ENCODE results near the gene AGPS. TPM values are rescaled to one million over a fixed set of nuclear protein-coding genes. Genes with fewer than 3 reads are reported as not detected.

The AGPS gene
- total and polyA plus RNA-seq, 2 of the 13 experiments (the other 11 are each of a cell fraction or from before 2014, with no cell fraction given) = 39.4 to 99.0 TPM

DNA sequence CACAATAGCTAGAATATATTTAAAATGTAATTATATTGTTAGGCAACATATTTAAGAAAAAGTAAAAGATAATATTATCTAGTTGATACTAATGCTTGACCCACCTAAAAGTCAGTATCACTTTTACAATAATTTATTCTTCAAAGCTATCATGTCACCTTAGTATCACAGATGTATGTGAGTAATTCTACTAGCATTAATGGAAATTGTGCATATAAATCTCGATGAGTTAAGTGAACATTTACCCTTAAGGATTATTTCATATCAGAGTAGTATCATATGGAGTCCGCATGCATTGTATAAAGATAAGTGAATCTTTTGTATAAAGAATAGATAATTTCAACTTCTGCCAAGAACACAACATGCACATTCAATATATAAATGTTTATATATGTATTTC, 103.4 kb downstream of the AGPS start:
- Histone ChIP-seq H3K4me3 (replicated peaks in 1 of 3; ENCODE audit: insufficient read depth in 1 of 3, low read depth in 2 of 3, low read length in 3 of 3) (no peak overlapping the region), H3K4me2 (ENCODE audit: low read depth, low read length) (no peak overlapping the region), H3K4me1 (ENCODE audit: insufficient read depth, low read length) (no peaks in the 10 kb centered on the region), H3K27ac (ENCODE audit: extremely low read length, insufficient read depth, low read length) (no peak overlapping the region), H3K27me3 (ENCODE audit: control insufficient read depth in 1 of 2, insufficient read depth in 2 of 2, low read length in 2 of 2) (no peaks in the 10 kb centered on the region), H3K79me2 (ENCODE audit: insufficient read depth, low read length) (no peaks in the 10 kb centered on the region), H2AFZ (ENCODE audit: low read length) (no peak overlapping the region), H4K20me1 (ENCODE audit: insufficient read depth, low read length) (no peaks in the 10 kb centered on the region), H3K36me3 (replicated peaks in 1 of 2; ENCODE audit: control insufficient read depth in 1 of 2, insufficient read depth in 2 of 2, low read length in 2 of 2) (peaks cover 16 to 58% of the 10 kb centered on the region in 2 experiments), H3K9ac (ENCODE audit: insufficient read depth, low read depth, low read length) (no peak overlapping the region), H3K9me3 (ENCODE audit: low read length) (no peaks in the 10 kb centered on the region)
- DNase-seq (ENCODE audit: low spot score) (no peak), ATAC-seq (no peak), FAIRE-seq (no peak)
- in situ Hi-C loops (cut with HindIII; ENCODE audit: extremely low pct_ligation_motif_present, low pct_unique_long_range_greater_than_20kb) = loop anchor here (10.0 kb wide), 1 partner anchor 109 kb away; no protein-coding TSS in a partner anchor
- BruUV-seq (replicated peaks) = no TSS peak
- intact Hi-C loops (cut with micrococcal nuclease; ENCODE audit: unreplicated experiment) = no loop called here
- TF ChIP-seq, protein P1, sequence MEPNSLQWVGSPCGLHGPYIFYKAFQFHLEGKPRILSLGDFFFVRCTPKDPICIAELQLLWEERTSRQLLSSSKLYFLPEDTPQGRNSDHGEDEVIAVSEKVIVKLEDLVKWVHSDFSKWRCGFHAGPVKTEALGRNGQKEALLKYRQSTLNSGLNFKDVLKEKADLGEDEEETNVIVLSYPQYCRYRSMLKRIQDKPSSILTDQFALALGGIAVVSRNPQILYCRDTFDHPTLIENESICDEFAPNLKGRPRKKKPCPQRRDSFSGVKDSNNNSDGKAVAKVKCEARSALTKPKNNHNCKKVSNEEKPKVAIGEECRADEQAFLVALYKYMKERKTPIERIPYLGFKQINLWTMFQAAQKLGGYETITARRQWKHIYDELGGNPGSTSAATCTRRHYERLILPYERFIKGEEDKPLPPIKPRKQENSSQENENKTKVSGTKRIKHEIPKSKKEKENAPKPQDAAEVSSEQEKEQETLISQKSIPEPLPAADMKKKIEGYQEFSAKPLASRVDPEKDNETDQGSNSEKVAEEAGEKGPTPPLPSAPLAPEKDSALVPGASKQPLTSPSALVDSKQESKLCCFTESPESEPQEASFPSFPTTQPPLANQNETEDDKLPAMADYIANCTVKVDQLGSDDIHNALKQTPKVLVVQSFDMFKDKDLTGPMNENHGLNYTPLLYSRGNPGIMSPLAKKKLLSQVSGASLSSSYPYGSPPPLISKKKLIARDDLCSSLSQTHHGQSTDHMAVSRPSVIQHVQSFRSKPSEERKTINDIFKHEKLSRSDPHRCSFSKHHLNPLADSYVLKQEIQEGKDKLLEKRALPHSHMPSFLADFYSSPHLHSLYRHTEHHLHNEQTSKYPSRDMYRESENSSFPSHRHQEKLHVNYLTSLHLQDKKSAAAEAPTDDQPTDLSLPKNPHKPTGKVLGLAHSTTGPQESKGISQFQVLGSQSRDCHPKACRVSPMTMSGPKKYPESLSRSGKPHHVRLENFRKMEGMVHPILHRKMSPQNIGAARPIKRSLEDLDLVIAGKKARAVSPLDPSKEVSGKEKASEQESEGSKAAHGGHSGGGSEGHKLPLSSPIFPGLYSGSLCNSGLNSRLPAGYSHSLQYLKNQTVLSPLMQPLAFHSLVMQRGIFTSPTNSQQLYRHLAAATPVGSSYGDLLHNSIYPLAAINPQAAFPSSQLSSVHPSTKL (CRISPR knock-in tag; IDR thresholded peaks at IDR 0.05) = no peak
- TF ChIP-seq ZSCAN9 (CRISPR knock-in tag; IDR thresholded peaks at IDR 0.05; ENCODE audit: borderline replicate concordance) = no peak
- ChIA-PET POLR2A (no interaction called here), CTCF (ENCODE audit: low intra/inter-chr PET ratio, low total read pairs) (no interaction called here)
- 96% methylated on average over 2 of the region's 2 CpGs for WGBS (ENCODE audit: low lambda C conversion rate)

DNA sequence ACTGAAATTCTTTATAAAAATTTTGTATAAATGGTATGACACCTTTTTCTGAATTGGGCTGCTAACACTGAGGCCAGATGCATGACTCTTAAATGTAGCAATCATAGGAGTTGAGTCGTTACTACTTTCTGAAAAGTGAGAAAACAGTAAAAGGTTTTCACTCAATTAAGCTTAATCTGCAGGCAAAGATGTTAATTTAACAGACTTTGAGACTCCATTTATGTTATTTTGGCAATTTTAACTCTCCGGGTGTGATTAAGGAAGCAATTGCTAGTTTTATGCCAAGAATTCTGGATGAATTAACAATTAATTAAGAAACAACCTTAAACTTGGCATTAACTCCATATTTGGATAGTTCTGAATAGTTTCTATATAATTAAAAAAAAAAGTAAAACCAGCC, 104.3 kb downstream of the AGPS start:
- WGBS (ENCODE audit: low lambda C conversion rate) = 98% methylated on average over 2 of the region's 2 CpGs
- H3K4me1 ChIP-seq (ENCODE audit: insufficient read depth, low read length) = no peaks in the 10 kb centered on the region
- H3K27me3 ChIP-seq (ENCODE audit: control insufficient read depth in 1 of 2, insufficient read depth in 2 of 2, low read length in 2 of 2) = no peaks in the 10 kb centered on the region
- intact Hi-C loops (cut with micrococcal nuclease; ENCODE audit: unreplicated experiment) (no loop called here), in situ Hi-C loops (cut with HindIII; ENCODE audit: extremely low pct_ligation_motif_present, low pct_unique_long_range_greater_than_20kb) (loop anchor here (10.0 kb wide), 1 partner anchor 108 kb away; no protein-coding TSS in a partner anchor)
- ATAC-seq (no peak), FAIRE-seq (no peak), DNase-seq (ENCODE audit: low spot score) (no peak)
- no peak overlapping the region for H3K4me3 ChIP-seq (replicated peaks in 1 of 3; ENCODE audit: insufficient read depth in 1 of 3, low read depth in 2 of 3, low read length in 3 of 3)
- H3K9me3 ChIP-seq (ENCODE audit: low read length) = no peaks in the 10 kb centered on the region
- POLR2A ChIA-PET = no interaction called here
- BruUV-seq (replicated peaks) = no TSS peak
- H3K36me3 ChIP-seq (replicated peaks in 1 of 2; ENCODE audit: control insufficient read depth in 1 of 2, insufficient read depth in 2 of 2, low read length in 2 of 2) = peaks cover 15 to 57% of the 10 kb centered on the region in 2 experiments
- no peak overlapping the region for H3K27ac ChIP-seq (ENCODE audit: extremely low read length, insufficient read depth, low read length)
- no peak overlapping the region for H2AFZ ChIP-seq (ENCODE audit: low read length)
- H4K20me1 ChIP-seq (ENCODE audit: insufficient read depth, low read length) = no peaks in the 10 kb centered on the region
- CTCF ChIA-PET (ENCODE audit: low intra/inter-chr PET ratio, low total read pairs) = no interaction called here
- no peak overlapping the region for H3K9ac ChIP-seq (ENCODE audit: insufficient read depth, low read depth, low read length)
- H3K79me2 ChIP-seq (ENCODE audit: insufficient read depth, low read length) = no peaks in the 10 kb centered on the region
- H3K4me2 ChIP-seq (ENCODE audit: low read depth, low read length) = no peak overlapping the region
- TF ChIP-seq, protein P2, sequence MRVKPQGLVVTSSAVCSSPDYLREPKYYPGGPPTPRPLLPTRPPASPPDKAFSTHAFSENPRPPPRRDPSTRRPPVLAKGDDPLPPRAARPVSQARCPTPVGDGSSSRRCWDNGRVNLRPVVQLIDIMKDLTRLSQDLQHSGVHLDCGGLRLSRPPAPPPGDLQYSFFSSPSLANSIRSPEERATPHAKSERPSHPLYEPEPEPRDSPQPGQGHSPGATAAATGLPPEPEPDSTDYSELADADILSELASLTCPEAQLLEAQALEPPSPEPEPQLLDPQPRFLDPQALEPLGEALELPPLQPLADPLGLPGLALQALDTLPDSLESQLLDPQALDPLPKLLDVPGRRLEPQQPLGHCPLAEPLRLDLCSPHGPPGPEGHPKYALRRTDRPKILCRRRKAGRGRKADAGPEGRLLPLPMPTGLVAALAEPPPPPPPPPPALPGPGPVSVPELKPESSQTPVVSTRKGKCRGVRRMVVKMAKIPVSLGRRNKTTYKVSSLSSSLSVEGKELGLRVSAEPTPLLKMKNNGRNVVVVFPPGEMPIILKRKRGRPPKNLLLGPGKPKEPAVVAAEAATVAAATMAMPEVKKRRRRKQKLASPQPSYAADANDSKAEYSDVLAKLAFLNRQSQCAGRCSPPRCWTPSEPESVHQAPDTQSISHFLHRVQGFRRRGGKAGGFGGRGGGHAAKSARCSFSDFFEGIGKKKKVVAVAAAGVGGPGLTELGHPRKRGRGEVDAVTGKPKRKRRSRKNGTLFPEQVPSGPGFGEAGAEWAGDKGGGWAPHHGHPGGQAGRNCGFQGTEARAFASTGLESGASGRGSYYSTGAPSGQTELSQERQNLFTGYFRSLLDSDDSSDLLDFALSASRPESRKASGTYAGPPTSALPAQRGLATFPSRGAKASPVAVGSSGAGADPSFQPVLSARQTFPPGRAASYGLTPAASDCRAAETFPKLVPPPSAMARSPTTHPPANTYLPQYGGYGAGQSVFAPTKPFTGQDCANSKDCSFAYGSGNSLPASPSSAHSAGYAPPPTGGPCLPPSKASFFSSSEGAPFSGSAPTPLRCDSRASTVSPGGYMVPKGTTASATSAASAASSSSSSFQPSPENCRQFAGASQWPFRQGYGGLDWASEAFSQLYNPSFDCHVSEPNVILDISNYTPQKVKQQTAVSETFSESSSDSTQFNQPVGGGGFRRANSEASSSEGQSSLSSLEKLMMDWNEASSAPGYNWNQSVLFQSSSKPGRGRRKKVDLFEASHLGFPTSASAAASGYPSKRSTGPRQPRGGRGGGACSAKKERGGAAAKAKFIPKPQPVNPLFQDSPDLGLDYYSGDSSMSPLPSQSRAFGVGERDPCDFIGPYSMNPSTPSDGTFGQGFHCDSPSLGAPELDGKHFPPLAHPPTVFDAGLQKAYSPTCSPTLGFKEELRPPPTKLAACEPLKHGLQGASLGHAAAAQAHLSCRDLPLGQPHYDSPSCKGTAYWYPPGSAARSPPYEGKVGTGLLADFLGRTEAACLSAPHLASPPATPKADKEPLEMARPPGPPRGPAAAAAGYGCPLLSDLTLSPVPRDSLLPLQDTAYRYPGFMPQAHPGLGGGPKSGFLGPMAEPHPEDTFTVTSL (CRISPR knock-in tag; IDR thresholded peaks at IDR 0.05; ENCODE audit: borderline replicate concordance) = no peak
- TF ChIP-seq, protein P3, sequence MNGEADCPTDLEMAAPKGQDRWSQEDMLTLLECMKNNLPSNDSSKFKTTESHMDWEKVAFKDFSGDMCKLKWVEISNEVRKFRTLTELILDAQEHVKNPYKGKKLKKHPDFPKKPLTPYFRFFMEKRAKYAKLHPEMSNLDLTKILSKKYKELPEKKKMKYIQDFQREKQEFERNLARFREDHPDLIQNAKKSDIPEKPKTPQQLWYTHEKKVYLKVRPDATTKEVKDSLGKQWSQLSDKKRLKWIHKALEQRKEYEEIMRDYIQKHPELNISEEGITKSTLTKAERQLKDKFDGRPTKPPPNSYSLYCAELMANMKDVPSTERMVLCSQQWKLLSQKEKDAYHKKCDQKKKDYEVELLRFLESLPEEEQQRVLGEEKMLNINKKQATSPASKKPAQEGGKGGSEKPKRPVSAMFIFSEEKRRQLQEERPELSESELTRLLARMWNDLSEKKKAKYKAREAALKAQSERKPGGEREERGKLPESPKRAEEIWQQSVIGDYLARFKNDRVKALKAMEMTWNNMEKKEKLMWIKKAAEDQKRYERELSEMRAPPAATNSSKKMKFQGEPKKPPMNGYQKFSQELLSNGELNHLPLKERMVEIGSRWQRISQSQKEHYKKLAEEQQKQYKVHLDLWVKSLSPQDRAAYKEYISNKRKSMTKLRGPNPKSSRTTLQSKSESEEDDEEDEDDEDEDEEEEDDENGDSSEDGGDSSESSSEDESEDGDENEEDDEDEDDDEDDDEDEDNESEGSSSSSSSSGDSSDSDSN (CRISPR knock-in tag; IDR thresholded peaks at IDR 0.05) = no peak
- no peak for TF ChIP-seq NFKB2 (CRISPR knock-in tag; IDR thresholded peaks at IDR 0.05; ENCODE audit: borderline replicate concordance)
